HL-60/S4 treated with retinoic acid at 250 ng/mL for 4 days and 3 days (cell line): ENCODE measurements around the gene DCX.

Experiments
- in situ Hi-C: fragments of 300-500 bp; cut with MboI; formaldehyde crosslinking; loops from 2 replicates; pipeline ENCODE4 v1.7.0; 2022; ENCODE audit warnings: low sequenced_read_pairs

The DCX gene

DNA sequence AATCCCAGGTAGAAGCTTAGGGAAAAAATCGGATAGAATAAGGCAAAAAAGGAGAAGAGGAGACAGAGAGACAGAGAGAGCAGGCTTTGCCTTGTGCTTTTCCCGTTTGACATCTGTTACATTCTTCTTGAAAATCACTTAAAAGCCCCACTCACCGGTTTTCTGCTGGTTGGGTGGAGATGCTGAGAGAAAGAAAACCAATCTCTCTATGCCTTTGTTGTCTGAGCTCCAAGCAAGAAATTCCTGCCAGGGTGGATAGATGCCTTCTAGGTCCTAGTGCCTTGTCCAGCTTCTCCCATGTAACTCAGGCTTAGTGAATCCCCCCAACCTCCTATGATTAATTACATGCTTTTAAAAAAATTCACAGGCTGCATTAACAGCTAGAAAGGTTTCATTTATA is at the start of gene DCX:
Gene DCX, minus strand, starts transcription at position 210 of the 400 bp plus-strand sequence. CDS start 1,794 bp downstream, outside the sequence.
- in situ Hi-C loops = no loop called here

DNA sequence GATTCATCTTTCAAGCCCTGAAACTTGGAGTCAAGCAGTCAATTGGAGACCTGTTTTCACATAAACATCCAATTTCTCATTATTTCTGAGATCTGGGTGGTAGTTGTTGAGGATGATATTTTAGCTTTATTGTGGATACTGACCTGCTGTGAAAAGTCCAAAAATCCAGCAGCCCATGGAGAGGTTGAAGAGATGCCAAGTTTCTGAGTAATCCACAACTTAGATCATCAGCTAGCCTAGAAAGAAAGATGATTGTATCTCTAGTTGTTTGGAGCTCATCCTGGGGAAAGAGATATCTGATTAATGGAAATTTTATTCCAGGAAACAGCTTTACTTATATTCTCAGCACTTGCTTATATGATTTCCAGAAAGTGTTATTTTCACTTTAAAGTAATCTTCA is 48.6 kb upstream of the DCX start:
- in situ Hi-C loops = no loop called here

DNA sequence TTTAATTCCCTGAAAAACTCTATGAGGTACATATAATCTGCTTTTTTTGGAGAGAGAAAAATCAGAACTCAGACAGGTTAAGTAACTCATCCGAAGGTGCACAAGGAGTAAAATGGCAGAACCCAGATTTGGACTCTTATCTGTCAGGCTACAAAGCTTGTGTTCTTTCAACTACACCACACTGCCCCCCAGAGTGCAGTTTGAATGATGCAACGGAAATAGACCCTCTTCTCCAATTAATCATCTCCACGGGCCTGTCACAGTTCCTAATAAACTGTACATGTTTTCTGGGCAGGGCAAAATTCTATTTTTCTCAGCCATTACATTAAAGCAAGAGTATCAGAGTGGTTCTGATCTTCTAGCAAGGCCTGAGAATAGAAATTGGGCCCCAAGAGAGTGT is 35.3 kb upstream of the DCX start:
- in situ Hi-C loops = no loop called here

DNA sequence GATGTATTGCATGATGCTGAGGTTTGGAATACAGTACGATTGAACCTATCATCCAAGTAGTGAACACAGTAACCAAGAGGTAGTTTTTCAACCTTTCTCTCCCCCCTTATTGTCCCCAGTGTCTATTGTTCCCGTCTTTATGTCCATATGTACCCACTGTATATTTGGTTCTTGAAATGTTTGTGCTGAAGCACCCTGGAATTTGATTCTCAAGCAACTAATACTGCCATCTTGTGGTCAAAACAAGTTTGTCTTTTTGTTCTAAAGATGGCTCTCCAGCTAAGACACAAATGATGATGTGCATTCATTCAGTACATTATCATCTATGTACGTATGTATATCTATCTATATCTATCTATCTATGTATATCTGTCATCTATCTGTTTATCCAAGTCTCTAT is 33.5 kb upstream of the DCX start:
- in situ Hi-C loops = no loop called here

DNA sequence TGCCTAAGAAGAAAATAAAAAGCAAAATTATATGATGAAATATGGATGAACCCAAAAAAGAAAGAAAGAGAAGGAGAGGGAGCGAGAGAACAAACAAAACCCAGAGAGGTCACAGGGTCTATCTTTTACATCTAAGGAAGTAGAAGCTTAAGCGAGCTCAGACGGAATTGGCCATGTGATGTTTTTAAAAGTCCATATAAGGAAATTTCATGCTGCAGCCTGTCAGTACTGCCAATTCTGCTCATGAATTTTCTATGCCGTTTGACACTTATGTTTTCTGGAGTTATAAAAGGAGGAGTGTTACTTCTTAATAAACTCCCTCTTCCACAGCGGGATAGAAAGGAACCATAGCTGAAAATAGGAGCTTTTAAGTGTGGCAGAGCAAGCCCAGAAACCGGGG is 32.9 kb upstream of the DCX start:
- in situ Hi-C loops = no loop called here

DNA sequence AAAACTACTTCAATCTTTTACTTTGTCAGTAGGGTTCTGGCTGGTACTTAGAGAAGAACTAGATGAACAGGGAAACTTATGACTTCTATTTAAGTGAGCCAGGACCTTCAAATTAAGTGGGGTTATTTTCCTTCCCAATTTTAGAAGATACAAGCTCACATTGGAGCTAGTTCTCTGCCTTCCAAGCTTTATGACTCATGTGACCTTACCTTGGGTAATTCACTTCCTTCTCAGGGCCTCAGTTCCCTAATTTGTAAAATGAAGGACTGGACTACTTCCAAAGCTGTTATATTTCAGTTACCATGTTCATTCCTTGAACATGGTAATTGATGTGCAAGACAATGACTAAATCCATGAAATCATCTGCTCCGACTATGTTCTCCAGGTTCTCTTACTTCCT is 32.0 kb upstream of the DCX start:
- in situ Hi-C loops = no loop called here

DNA sequence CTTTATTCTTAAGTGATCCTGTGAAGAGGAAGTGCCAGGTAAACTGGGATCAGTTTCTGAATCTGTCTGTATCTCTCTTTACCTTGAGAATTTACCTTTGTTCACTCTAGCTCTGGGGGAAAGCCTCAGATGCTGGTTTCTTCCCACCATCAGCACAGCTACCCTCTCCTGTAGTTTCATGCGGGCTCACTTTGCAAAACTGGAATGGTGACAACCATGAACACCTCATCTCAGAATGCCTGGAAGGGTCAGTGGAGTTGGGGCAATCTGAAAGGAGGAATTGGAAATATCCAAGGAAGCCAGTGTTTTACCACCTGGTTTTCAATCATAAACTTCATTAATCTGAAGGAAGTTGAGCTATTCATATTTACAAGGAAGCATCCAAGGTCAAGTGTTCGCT is 30.8 kb upstream of the DCX start:
- in situ Hi-C loops = no loop called here

DNA sequence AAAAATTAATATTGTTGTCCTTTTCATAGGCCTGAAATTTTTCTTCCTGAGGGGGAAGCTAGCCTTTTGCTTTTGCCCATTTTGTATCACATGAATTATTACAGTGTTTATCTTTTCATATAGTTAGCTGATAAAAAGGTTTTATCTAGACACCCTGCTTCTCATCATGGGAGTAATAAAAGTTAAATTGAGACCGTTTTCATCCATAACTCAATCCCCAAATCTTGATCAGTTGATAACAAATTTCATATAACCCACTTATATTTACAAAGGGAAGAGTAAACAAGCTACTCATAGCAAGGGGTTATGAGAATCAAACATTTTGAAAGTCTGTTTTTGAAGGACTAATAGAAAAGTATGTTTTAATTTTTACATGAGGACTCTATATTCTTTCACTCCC is 23.5 kb upstream of the DCX start:
- in situ Hi-C loops = no loop called here

DNA sequence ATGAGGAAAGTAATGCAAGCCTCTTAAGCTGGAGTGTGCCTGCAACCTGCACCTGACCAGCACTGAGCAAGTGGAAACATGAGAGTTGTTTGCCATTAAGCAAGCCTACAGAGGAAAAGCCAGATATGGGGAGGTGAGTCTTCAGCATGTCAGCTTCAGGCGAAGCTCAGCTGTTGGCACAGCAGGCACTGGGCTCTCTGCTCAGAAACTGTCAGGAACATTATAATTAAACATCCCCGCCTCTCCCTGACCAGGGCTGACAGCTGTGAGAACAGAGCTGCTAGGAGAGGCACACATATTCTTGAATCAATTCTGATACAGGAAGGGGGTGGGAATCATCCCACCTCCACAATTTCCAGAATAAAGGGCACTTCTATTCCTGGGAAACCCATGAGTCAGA is 19.0 kb upstream of the DCX start:
- in situ Hi-C loops = no loop called here

DNA sequence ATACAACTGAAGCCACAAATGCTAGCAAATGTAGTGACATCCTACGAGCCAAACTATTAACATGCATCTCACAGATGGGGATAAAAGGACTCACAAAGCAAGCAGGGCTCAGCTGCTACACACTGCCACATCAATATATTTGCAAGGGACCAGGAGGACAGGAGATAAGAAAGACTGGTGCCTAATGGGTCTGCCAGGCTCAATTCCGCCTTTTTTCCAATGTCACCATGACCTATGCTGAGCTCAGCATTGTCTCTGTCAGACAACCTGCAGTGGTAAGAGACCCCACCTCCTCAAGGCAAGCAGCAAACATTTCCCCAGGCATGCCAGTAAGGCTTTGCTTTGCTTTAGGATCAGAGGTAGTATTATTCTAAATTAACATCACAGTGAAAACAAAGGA is 435 bp downstream of the DCX start:
- in situ Hi-C loops = no loop called here

DNA sequence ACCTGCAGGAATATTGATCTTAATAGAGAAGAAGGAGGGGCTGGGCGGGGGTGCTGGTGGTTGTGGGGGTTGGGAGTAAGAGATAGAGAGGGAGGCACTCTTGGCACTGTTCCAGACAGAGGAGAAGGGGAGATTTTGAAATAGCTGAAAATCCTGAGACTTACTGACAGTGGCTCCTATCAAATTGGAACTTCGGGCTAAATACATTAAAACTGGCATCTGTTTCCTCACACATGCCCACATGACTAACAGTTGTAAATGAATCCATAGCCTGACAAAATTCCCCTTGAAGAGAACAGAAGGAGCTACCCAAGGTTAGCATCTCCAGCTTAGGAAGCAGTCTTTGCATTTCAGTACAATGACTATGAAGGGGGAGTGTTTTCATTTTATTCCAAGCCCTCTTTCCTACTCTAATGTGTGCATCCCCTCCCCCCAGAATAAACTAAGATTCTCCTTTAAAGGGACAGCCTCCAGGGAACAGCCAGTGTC is 1.4 kb downstream of the DCX start:
- in situ Hi-C loops = no loop called here

DNA sequence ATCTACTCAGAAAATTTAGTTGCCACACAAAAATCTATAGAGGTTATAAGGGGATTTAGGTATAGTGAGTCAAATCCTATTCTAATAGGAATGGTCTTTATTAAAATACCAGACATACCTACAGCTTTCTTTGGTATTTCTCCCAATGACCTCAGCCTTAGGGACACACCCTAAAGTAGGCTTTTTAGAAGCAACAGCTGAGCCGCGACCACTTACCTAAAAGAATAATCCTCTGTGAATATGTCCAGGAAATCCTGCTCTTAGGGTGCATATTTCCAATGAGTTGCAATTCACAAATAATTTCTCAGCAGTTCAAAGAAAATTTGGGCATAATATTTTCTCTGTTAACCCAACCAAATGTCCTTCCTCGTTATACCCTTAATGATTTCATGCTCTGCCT is 2.7 kb downstream of the DCX start:
- in situ Hi-C loops = no loop called here

DNA sequence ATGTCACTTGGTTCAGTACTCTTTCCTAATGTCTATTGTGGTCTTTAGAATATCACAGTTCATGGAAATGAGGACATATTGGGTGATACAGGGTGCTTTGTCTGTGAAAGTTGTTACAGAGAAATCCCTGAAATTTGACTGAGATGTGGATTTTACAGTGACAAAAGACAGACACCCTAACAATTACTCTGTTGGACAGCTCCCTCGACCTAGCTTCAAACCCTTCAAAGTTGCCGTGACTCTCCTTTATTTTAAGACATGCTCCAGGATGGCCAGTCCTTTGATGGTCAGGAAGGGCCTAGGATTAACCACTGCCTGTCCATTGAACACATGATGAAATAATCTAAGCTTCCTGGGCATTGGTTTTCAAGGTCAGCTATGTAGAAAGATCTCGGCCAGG is 4.0 kb downstream of the DCX start:
- in situ Hi-C loops = no loop called here

DNA sequence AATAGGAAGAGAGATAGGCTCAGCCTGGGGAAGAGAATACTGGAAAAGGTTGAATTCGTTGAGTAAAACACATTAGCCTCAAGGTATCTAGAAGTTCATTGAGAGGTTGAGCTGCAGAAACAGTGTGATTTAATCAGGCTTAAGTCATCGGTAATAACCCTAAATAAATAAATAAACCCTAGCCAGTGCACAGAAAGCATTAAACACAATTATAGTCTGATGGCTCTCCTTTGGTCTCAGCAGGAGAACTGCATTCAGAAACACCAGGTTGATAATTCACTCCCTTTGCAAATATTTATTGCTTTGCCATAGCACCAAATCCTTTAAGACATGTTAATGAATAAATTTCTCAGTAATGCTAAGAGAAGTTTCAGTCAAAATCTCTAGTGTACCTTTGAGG is 9.6 kb downstream of the DCX start:
- in situ Hi-C loops = no loop called here

DNA sequence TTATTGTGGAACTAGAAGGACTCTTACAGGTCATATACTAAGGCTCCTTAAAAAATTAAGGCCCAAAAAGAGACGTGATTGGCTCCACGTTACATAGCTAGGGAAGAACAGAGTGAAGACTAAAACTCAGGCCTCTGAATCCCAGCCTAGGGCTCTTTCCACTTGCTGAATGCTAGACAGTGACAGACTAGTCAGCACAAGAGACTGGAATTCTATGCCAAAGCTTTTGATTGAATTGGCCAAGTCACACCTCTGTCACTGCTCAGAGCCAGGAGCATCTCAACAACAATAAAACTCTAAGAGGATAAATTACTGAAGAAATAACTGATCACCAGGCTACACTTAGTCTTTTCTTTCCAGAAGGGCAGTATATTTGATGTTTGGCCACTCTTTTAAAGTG is 16.8 kb downstream of the DCX start:
- in situ Hi-C loops = no loop called here

DNA sequence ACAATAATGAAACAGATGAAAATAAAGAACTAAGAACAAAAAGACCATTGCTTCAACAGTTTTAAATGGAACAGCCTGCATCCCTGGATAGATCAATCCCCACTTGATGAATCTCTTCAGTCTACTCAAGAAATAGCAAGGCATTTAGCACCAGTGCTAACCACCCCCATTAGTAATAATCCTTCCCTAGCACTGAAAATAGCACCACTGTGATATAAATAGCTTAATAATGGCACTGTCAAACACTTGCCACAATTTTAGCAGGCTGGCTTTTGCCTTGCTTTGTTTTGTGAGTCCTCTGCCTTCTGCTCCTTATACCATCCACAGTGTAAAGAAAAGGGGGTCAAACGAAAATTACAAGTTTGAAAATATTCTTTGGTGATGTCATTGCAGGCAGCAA is 17.4 kb downstream of the DCX start:
- in situ Hi-C loops = no loop called here

DNA sequence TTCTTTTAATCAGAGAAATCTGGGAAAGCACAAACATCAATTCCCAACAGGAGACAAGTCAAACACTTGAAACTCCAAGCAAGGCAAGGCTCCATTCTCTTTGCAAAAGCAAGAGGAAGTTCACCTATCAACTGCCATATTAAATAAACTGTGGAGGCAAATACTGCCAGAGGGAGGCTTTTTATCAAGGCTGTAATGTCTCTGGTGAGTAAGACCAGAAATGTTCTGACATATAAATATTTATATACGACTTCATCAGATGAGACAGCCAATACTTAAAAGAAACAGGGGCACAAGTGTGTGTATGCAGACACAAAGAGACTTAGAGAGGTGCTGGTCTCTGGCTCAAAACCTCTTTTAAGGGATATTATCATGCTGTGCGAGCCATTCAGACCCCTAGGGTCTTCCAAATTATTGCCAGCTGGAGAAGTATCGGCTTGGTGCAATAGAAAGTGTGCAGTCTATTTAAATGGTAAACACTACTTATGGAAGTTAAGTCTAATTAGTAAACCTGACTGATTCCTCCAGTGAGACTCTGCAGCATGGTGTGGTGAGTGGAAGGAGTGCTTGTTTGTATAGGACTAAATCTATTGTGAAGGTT is 24.4 kb downstream of the DCX start:
- in situ Hi-C loops = no loop called here

DNA sequence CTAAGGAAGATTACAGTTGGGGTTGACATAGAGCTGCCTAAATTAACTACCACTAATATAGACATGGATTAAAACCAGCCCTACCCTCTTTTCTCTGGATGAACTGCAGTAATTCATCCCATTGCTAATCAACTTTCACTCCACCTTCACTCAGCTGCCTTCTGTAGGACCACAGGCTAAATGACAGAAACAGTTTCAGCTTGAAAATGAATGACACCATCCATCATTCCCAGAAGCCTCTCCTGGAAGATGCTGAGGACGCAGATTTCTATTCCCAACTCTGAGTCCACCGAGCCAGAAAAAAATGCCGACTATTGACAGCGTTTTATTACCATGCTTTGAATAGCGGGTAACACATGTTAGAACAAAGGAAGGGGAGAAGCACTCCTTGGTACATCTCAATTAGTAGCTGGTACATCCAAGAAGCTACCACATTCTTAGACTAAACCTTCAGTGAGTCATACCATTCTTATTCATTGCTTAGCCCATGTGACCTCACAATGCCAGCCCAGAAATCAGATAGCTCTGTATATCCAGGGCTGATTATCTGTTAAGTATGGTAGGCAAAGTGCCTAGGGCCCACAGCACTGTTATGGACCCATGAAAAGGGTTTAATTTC is 25.3 kb downstream of the DCX start:
- in situ Hi-C loops = no loop called here

DNA sequence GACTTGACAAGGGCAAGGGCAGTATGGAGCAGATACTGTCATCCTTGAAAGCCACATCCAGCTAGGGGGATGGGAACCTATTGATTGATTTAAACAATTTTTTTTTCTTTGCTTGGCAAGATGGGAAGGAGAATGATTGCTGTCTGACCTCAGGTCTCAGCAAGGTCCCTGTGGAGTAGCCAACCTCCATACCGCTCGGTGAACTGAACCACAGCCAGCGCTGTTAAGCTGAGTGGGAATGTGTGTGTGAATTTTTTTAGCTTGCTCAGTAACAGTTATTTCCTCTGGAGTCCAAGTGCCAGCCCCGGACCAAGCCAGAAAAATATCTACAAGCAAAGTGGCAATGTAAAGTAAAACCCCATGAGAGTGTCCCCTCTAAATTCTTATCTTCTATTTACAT is 25.9 kb downstream of the DCX start:
- in situ Hi-C loops = no loop called here

DNA sequence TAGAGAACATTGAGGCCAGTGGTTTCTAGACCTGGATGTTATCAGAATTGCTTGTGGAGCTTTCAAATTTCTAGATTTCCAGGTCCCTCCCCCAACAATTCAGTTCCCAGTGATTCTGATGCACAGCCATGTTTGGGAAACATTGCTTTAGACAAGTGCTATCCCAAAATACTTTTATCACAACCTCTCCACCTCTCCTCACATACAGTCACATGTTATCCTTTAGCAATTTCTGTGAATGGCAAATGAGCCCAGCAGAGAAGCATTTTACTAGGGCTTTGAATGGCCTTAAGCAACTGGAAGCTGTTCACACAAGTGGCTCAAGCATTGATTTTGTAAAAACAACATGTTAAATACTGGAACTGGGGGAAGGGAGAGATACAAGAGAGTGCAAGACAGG is 29.7 kb downstream of the DCX start:
- in situ Hi-C loops = no loop called here

DNA sequence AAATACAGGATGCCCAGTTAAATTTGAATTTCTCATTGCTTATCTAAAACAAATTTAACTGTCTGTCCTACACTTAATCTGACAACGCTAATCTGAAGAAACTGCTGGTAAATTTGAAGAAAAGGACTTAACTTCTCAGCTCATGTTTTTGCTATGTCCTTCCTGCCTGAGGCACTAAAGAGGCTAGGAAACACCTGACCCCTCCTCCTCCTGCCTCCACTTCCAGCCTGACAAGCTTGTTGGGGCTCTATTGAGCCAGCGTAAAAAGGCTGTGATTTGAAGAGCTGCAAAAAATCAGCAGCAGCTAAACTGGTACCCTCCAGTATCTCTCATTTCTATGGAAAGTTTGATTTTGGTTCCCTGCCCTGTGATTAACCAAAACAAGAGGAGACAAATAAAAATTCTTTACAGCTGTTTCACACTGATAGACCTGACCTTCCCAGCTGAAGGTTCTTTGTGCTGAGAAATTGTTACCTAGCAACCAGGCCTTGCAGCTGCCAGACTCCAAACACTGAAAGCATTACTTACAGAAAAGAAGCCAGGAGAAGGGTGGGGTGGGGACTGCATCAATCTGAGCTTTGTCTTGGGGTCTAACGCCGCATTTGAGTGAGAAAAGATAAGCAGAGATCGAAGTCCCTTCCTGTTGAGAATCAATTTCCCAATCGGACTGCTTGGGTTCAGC is 35.0 kb downstream of the DCX start:
- in situ Hi-C loops = no loop called here

DNA sequence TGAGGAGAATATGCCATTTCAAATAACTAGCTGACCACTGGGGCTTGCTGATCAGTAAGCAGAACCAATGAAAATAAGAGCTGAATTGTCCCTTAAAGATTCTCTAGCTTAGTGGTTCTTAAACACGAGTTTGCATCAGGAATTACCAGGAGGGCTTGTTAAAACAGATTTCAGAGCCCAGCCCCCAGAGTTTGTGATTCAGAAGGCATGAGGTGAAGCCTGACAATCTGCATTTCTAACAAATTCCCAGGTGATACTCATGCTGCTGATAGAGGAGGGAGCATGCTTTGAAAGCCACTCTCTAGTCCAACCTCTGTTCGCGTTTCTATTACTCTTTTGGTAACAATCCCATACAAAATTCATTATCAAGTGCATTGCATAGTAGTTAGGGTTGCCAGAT is 35.5 kb downstream of the DCX start:
- in situ Hi-C loops = no loop called here

DNA sequence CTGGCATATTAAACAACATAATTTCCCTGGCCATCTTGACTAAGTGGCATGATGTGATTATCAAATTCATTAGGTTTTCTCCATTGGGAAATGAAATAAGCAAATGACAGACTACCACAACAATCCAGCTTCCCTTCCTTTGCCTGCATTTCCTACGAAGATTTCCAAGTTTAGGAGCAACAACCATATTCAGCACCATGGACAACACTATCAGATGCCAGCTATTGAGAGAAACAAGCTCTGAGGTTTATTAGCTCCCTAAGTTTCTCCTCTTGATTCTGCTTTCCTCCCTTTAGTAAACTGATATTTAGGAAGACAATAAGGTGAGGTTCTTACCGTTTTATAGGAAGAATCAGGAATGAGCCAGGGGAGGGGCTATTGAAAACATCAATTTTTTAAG is 36.2 kb downstream of the DCX start:
- in situ Hi-C loops = no loop called here
